Lower leg skin (tissue), 4 donors: ENCODE data around the gene DLST. TPM values are rescaled to one million over a fixed set of nuclear protein-coding genes. Genes with fewer than 3 reads are reported as not detected.

ENCODE experiments used
- DNase-seq, 2 donors: peaks; one replicate each; pipeline ENCODE4 v3.0.0-alpha.2; 2019; ENCODE audit warnings: low spot score in 2 of 2
- H3K4me3 ChIP-seq: fragments of 200-600 bp; sonication (generic); 2 replicates; pipeline ENCODE4 v1.5.1; 2017; ENCODE audit warnings: mild to moderate bottlenecking, low read depth; ENCODE audit not compliant: poor library complexity, severe bottlenecking
- POLR2A ChIP-seq, 2 donors: fragments of 450-650 bp; IDR thresholded peaks; one replicate each; pipeline ENCODE4 v1.6.1; 2016 to 2017; ENCODE audit warnings: antibody characterized with exemption in 2 of 2, mild to moderate bottlenecking in 1 of 2, moderate library complexity in 1 of 2
- WGBS, 2 donors: methylation state at CpG; one replicate each; pipeline ENCODE4 v1.1.5; 2018; 5-methylcytosine and 5-hydroxymethylcytosine counted together
- intact Hi-C: fragments of 100-400 bp; cut with DNase I; formaldehyde crosslinking; loops from one replicate; pipeline ENCODE4 v1.15.0; 2023; ENCODE audit warnings: low total_unique reads
- total RNA-seq, 4 donors: library from RNA; depleted of rRNA; stranded (reverse); fragments of >200 nt; gene quantifications; one replicate each; pipeline ENCODE4 v1.1.0, GENCODE V29; 2016
- TF ChIP-seq, protein P1 (sequence below), 3 donors: fragments of 450-650 bp; IDR thresholded peaks; one replicate each; pipeline ENCODE4 v1.5.1; 2016; ENCODE audit warnings: antibody characterized with exemption in 3 of 3, mild to moderate bottlenecking in 3 of 3, moderate library complexity in 2 of 3

Gene DLST
- total RNA-seq, 4 donors from 2014 or later, result 65.0 to 126 (median 73.8) TPM

GRCh38 chr14:74902941-74903705 lies 21.4 kb downstream of the DLST start:
- H3K4me3 ChIP-seq, result no peak overlapping the region
- TF ChIP-seq, protein P1, sequence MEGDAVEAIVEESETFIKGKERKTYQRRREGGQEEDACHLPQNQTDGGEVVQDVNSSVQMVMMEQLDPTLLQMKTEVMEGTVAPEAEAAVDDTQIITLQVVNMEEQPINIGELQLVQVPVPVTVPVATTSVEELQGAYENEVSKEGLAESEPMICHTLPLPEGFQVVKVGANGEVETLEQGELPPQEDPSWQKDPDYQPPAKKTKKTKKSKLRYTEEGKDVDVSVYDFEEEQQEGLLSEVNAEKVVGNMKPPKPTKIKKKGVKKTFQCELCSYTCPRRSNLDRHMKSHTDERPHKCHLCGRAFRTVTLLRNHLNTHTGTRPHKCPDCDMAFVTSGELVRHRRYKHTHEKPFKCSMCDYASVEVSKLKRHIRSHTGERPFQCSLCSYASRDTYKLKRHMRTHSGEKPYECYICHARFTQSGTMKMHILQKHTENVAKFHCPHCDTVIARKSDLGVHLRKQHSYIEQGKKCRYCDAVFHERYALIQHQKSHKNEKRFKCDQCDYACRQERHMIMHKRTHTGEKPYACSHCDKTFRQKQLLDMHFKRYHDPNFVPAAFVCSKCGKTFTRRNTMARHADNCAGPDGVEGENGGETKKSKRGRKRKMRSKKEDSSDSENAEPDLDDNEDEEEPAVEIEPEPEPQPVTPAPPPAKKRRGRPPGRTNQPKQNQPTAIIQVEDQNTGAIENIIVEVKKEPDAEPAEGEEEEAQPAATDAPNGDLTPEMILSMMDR (IDR thresholded peaks at IDR 0.05), result no peak
- TF ChIP-seq POLR2A (IDR thresholded peaks at IDR 0.05), result no peak
- peak in 1 of 2 donors; percentile 48 for DNase-seq
- intact Hi-C loops, result no loop called here
- WGBS, 2 donors, result 66 to 72% methylated on average over 10 of the region's 10 CpGs

GRCh38 chr14:74904635-74905503 lies 23.2 kb downstream of the DLST start:
- peak in 1 of 2 donors; percentile 81 for DNase-seq
- intact Hi-C loops, result loop anchor here (5.0 kb wide), 1 partner anchor 43 kb away; no protein-coding TSS in a partner anchor
- 63 to 70% methylated on average over 6 of the region's 6 CpGs for WGBS, 2 donors
- TF ChIP-seq POLR2A (IDR thresholded peaks at IDR 0.05), result no peak
- TF ChIP-seq, protein P1 (IDR thresholded peaks at IDR 0.05), result no peak
- no peak overlapping the region for H3K4me3 ChIP-seq

GRCh38 chr14:74905595-74906142 lies 24.0 kb downstream of the DLST start:
- DNase-seq, result peak; percentile 63 to 95
- no peak overlapping the region for H3K4me3 ChIP-seq
- intact Hi-C loops, result loop anchor here (5.0 kb wide), 1 partner anchor 43 kb away; no protein-coding TSS in a partner anchor
- no peak for TF ChIP-seq POLR2A (IDR thresholded peaks at IDR 0.05)
- TF ChIP-seq, protein P1 (IDR thresholded peaks at IDR 0.05), result peak in 1 of 3 donors; percentile 68
- 43 to 44% methylated on average over 12 to 14 of the region's 14 CpGs for WGBS, 2 donors

DNA sequence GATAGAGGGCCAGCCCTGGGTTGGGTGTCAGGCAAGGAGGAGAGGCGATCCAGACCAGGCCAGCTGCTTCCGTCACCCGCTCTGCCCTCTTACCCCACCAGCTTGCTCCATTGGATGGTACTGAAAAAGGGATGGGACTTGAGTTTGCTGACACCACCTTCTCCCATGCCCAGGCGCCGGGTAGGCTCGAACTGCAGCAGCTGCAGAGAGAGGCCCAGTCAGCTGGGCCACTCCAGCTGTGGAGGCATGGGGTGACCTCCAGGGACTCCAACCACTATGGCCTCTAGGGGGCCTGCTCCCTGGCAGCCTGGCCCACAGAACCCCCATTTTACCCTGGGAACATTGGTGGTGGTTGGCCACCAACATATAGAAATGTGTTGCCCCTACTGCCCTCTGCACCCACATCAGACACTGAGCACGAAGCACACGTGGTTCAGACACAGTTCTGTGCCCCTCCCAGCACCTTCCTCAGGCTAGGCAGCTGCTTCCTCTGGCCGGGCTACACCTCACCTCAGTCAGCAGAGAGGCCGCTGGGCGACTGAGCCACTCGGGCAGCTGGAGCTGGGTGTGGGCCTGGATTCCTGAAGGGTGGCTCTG lies 25.3 kb downstream of the DLST start:
- DNase-seq, result no peak
- WGBS, 2 donors, result 61 to 72% methylated on average over 9 to 12 of the region's 12 CpGs
- no peak overlapping the region for H3K4me3 ChIP-seq
- intact Hi-C loops, result loop anchor here (5.0 kb wide), 1 partner anchor 45 kb away; no protein-coding TSS in a partner anchor
- no peak for TF ChIP-seq POLR2A (IDR thresholded peaks at IDR 0.05)
- TF ChIP-seq, protein P1 (IDR thresholded peaks at IDR 0.05), result no peak

GRCh38 chr14:74907744-74908143 lies 26.0 kb downstream of the DLST start:
- TF ChIP-seq, protein P1 (IDR thresholded peaks at IDR 0.05), result no peak
- no peak for TF ChIP-seq POLR2A (IDR thresholded peaks at IDR 0.05)
- WGBS, 2 donors, result 24 to 36% methylated on average over 6 of the region's 6 CpGs
- intact Hi-C loops, result loop anchor here (5.0 kb wide), 1 partner anchor 45 kb away; no protein-coding TSS in a partner anchor
- no peak overlapping the region for H3K4me3 ChIP-seq
- DNase-seq, result no peak
